GM19328 (cell line): Measurements from ENCODE around the gene ADK.
"Not testable (repeated sequence)": the region's sequence is repeated elsewhere in the genome, so short reads cannot be mapped to it uniquely, and the experiment has no call there.

Experiments used
- ATAC-seq: cut with Tn5 transposase; IDR thresholded peaks from one replicate; pipeline ENCODE4 v1.9.1; 2021; ENCODE audit warnings: mild to moderate bottlenecking, moderate library complexity; ENCODE audit not compliant: unreplicated experiment

ADK gene

GRCh38 chr10:74293686-74294371 lies 142.8 kb downstream of the ADK start:
- no peak for ATAC-seq

GRCh38 chr10:74297389-74298080 lies 146.5 kb downstream of the ADK start:
- no peak for ATAC-seq

GRCh38 chr10:74300074-74300621 lies 149.1 kb downstream of the ADK start:
- ATAC-seq, result not testable (repeated sequence)

GRCh38 chr10:74300666-74301065 lies 149.6 kb downstream of the ADK start:
- ATAC-seq, result no peak

GRCh38 chr10:74305730-74306129 lies 154.7 kb downstream of the ADK start:
- ATAC-seq, result no peak

- no peak for ATAC-seq
Observed at GRCh38 chr10:74306227-74306982, 155.4 kb downstream of the ADK start.

GRCh38 chr10:74307061-74307651 lies 156.1 kb downstream of the ADK start:
- no peak for ATAC-seq

- ATAC-seq, result no peak
Observed at GRCh38 chr10:74310652-74311257, 159.7 kb downstream of the ADK start.

GRCh38 chr10:74314166-74314565 lies 163.1 kb downstream of the ADK start:
- no peak for ATAC-seq

GRCh38 chr10:74320026-74320425 lies 169.0 kb downstream of the ADK start:
- ATAC-seq, result no peak

GRCh38 chr10:74320717-74321116 lies 169.7 kb downstream of the ADK start:
- ATAC-seq, result no peak

GRCh38 chr10:74322141-74322540 lies 171.1 kb downstream of the ADK start:
- ATAC-seq, result no peak

- ATAC-seq, result no peak
Observed at GRCh38 chr10:74322565-74322964, 171.5 kb downstream of the ADK start.

- no peak for ATAC-seq
Observed at GRCh38 chr10:74328388-74328787, 177.4 kb downstream of the ADK start.

- ATAC-seq, result no peak
Observed at GRCh38 chr10:74329873-74330272, 178.9 kb downstream of the ADK start.

- ATAC-seq, result no peak
Observed at GRCh38 chr10:74330646-74331045, 179.6 kb downstream of the ADK start.

GRCh38 chr10:74332398-74332797 lies 181.4 kb downstream of the ADK start:
- no peak for ATAC-seq

GRCh38 chr10:74333174-74333573 lies 182.2 kb downstream of the ADK start:
- no peak for ATAC-seq

GRCh38 chr10:74334221-74334620 lies 183.2 kb downstream of the ADK start:
- ATAC-seq, result no peak

GRCh38 chr10:74335501-74335900 lies 184.5 kb downstream of the ADK start:
- ATAC-seq, result no peak
